Measurements from ENCODE around the gene MAN1C1.

The MAN1C1 gene

DNA sequence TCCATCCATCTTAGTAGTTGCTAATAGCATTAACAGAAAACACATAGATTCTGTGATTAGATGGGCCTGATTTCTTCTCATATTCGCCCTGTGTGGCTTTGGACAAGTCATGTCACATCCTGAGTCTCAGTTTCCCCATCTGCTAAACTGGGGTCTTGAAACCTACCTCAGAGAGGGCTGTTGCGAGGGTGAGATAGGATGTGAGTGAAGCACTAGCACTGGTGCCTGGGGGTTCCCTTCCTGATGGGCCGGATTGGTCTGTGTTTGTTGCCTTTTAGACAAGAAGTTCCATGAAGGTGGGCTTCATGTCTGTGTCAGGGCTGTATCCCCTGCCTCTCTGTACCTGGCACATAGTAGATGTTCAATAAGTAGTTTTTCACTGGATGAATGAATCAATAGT lies 3.5 kb upstream of the MAN1C1 start:
- Histone ChIP-seq H3K36me3 (ENCODE audit: control insufficient read depth in 5 of 5, insufficient read depth in 5 of 5, low read length in 5 of 5) (no peaks in the 10 kb centered on the region), H3K4me1 (ENCODE audit: control insufficient read depth in 5 of 5, insufficient read depth in 5 of 5, low read length in 5 of 5) (peaks cover 0 to 23% (median 20%) of the 10 kb centered on the region in 5 donors), H3K4me3 (ENCODE audit: low read depth in 1 of 5, low read length in 5 of 5) (no peak overlapping the region), H3K27me3 (ENCODE audit: control insufficient read depth in 5 of 5, insufficient read depth in 4 of 5, low read length in 5 of 5) (peaks cover 0 to 8% (median 0%) of the 10 kb centered on the region in 5 donors), H3K9ac (ENCODE audit: low read length in 5 of 5) (no peak overlapping the region), H3K9me3 (ENCODE audit: control insufficient read depth in 5 of 5, low read length in 5 of 5) (no peaks in the 10 kb centered on the region), H3K27ac (ENCODE audit: low read depth, low read length) (no peak overlapping the region)

DNA sequence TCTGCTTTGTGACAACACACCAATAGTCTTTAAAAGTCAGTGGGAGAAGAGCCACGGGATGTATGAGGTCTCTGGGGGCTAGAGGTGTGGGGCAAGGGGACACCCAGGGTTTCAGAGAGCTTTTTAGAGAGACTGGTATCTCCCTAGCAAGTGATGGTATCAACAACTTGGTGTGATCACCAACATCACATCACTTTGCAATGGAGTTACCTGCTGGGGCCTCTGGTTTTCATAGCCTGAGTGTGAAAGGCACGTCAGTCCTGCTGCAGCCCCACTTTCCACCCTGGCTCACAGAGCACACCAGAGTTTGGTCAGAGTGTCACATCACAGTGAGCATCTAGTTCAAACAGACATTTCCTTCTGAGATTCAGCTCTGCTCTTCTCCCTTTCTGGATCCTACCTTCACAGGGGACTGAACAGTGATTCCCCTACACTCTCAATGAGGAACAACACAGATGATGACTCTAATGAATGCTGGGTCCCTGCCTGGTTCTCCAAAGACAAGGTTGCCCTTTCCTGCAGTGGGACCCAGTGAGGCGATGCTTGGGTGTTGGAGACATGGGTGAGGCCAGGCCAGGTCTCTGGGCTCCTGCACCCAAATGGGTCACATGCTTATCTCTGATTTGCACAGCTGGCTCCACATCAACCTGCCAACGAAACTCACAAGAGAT lies 2.0 kb upstream of the MAN1C1 start:
- Histone ChIP-seq H3K27ac (ENCODE audit: low read depth, low read length) (no peak overlapping the region), H3K27me3 (ENCODE audit: control insufficient read depth in 5 of 5, insufficient read depth in 4 of 5, low read length in 5 of 5) (peaks cover 0 to 9% (median 0%) of the 10 kb centered on the region in 5 donors), H3K4me1 (ENCODE audit: control insufficient read depth in 5 of 5, insufficient read depth in 5 of 5, low read length in 5 of 5) (peaks cover 2 to 36% (median 29%) of the 10 kb centered on the region in 5 donors), H3K36me3 (ENCODE audit: control insufficient read depth in 5 of 5, insufficient read depth in 5 of 5, low read length in 5 of 5) (no peaks in the 10 kb centered on the region), H3K4me3 (ENCODE audit: low read depth in 1 of 5, low read length in 5 of 5) (no peak overlapping the region), H3K9ac (ENCODE audit: low read length in 5 of 5) (no peak overlapping the region), H3K9me3 (ENCODE audit: control insufficient read depth in 5 of 5, low read length in 5 of 5) (no peaks in the 10 kb centered on the region)

DNA sequence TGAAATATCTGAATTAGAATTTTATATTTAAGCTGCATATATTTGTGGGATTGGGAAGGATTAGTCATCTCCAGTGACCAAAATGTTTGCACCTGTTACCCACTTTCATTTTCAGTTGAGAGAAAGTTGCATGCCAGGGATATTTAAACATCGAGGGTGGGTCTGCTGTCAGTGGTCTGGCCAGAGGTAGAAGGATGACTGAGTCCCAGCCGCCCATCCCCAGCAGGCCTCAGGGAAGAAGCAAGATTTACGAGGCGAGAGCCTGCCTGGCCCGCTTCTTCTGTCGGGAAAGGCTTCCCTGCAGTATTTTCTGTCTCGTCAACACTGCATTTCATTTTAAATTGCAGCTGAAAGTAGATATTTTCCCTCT lies 1.4 kb upstream of the MAN1C1 start:
- Histone ChIP-seq H3K4me1 (ENCODE audit: control insufficient read depth in 5 of 5, insufficient read depth in 5 of 5, low read length in 5 of 5) (peaks cover 2 to 41% (median 34%) of the 10 kb centered on the region in 5 donors), H3K9ac (ENCODE audit: low read length in 5 of 5) (no peak overlapping the region), H3K9me3 (ENCODE audit: control insufficient read depth in 5 of 5, low read length in 5 of 5) (no peaks in the 10 kb centered on the region), H3K27ac (ENCODE audit: low read depth, low read length) (no peak overlapping the region), H3K27me3 (ENCODE audit: control insufficient read depth in 5 of 5, insufficient read depth in 4 of 5, low read length in 5 of 5) (peaks cover 0 to 9% (median 0%) of the 10 kb centered on the region in 5 donors), H3K36me3 (ENCODE audit: control insufficient read depth in 5 of 5, insufficient read depth in 5 of 5, low read length in 5 of 5) (no peaks in the 10 kb centered on the region), H3K4me3 (ENCODE audit: low read depth in 1 of 5, low read length in 5 of 5) (no peak overlapping the region)

DNA sequence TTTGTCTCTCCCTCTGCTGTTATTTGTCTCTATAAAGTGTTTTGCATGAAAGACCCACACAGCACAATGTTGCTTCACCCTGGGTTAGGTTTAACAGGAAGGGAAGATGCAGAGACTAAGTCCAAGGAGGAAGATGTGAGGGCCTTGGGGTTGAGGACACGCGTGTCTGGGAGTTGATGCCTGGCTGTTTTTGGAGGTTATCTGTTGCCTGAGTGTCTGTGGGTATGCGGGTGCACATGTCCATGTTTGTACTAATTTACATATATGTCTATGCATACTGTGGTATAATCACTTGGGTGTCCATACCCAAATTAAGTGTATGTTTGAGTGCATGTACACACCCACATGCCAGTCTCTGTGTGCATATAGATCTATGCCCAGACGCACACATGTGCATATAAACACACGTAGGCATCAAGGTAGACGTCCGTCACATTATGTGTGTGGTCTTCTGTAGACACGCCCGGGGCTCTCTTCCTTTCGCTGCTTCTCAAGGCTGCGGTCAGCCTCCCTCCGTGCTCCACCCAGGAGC lies 962 bp upstream of the MAN1C1 start:
- peaks cover 2 to 42% (median 35%) of the 10 kb centered on the region in 5 donors for H3K4me1 ChIP-seq (ENCODE audit: control insufficient read depth in 5 of 5, insufficient read depth in 5 of 5, low read length in 5 of 5)
- peak overlapping the region in 2 of 5 donors; percentile 19 to 39 for H3K9ac ChIP-seq (ENCODE audit: low read length in 5 of 5)
- H3K4me3 ChIP-seq (ENCODE audit: low read depth in 1 of 5, low read length in 5 of 5), result peak overlapping the region; percentile 41 to 76 (median 64)
- H3K27ac ChIP-seq (ENCODE audit: low read depth, low read length), result no peak overlapping the region
- peaks cover 0 to 9% (median 0%) of the 10 kb centered on the region in 5 donors for H3K27me3 ChIP-seq (ENCODE audit: control insufficient read depth in 5 of 5, insufficient read depth in 4 of 5, low read length in 5 of 5)
- H3K9me3 ChIP-seq (ENCODE audit: control insufficient read depth in 5 of 5, low read length in 5 of 5), result no peaks in the 10 kb centered on the region
- no peaks in the 10 kb centered on the region for H3K36me3 ChIP-seq (ENCODE audit: control insufficient read depth in 5 of 5, insufficient read depth in 5 of 5, low read length in 5 of 5)

DNA sequence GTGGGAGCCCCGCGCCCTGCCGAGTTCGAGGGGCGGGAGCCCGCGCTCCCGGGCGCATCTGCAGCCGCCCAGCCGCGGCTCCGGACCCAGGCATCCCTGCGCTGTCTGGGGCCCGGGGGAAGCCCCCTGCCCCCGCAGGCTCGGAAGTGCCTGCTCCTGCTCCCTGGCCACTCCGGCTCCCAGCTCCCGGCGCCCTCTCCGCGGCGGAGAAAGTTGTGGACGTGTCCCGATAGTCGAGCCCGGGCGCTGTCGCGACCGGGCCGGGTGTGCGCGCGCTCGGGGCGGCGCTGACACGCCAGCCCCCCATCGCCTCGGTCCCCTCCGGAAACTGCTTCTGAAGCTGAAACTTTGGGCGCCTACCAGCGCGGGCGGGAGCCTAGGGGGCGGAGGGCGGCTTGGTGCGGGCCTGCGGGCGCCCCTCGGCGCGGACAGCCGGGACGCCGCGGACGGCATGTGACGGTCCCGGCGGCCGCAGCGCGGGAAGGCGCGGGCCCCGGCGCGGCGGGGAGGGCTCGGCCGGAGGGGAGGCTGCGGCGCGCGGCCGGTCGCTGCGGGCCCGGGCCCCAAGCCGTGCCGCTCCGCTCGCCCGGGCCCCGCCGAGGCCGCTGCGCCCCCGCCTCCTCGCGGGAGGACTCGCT lies 515 bp downstream of the MAN1C1 start:
- Histone ChIP-seq H3K9ac (ENCODE audit: low read length in 5 of 5) (peak overlapping the region in 3 of 5 donors; percentile 62 to 74 (median 66)), H3K4me3 (ENCODE audit: low read depth in 1 of 5, low read length in 5 of 5) (peak overlapping the region in 4 of 5 donors; percentile 69 to 82 (median 74)), H3K9me3 (ENCODE audit: control insufficient read depth in 5 of 5, low read length in 5 of 5) (no peaks in the 10 kb centered on the region), H3K27ac (ENCODE audit: low read depth, low read length) (no peak overlapping the region), H3K4me1 (ENCODE audit: control insufficient read depth in 5 of 5, insufficient read depth in 5 of 5, low read length in 5 of 5) (peaks cover 2 to 42% (median 39%) of the 10 kb centered on the region in 5 donors), H3K36me3 (ENCODE audit: control insufficient read depth in 5 of 5, insufficient read depth in 5 of 5, low read length in 5 of 5) (no peaks in the 10 kb centered on the region), H3K27me3 (ENCODE audit: control insufficient read depth in 5 of 5, insufficient read depth in 4 of 5, low read length in 5 of 5) (peaks cover 0 to 6% (median 0%) of the 10 kb centered on the region in 5 donors)

DNA sequence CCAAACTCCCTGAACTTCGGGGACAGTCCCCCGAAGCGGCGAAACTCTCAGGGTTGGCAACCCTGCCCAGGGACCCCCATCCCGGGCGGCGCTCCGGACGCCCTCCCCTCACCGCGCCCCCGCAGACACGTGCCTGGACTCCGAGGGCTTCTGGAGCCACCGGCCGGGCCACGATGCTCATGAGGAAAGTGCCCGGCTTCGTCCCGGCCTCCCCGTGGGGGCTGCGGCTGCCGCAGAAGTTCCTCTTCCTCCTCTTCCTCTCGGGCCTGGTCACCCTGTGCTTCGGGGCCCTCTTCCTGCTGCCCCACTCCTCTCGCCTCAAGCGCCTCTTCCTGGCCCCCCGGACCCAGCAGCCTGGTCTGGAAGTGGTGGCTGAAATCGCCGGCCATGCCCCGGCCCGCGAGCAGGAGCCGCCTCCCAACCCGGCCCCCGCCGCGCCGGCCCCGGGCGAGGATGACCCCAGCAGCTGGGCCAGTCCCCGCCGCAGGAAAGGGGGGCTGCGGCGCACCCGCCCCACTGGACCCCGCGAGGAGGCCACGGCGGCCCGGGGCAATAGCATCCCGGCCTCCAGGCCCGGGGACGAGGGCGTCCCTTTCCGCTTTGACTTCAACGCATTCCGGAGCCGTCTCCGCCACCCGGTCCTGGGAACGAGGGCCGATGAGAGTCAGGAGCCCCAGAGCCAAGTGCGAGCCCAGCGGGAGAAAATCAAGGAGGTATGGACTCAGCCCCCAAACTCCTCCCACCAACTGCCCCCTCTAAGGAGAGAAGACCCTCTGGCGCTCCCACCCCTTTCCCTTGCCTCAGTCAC lies 1.2 kb downstream of the MAN1C1 start:
- H3K27ac ChIP-seq (ENCODE audit: low read depth, low read length), result no peak overlapping the region
- H3K9ac ChIP-seq (ENCODE audit: low read length in 5 of 5), result peak overlapping the region in 4 of 5 donors; percentile 45 to 74 (median 58)
- no peaks in the 10 kb centered on the region for H3K36me3 ChIP-seq (ENCODE audit: control insufficient read depth in 5 of 5, insufficient read depth in 5 of 5, low read length in 5 of 5)
- no peaks in the 10 kb centered on the region for H3K9me3 ChIP-seq (ENCODE audit: control insufficient read depth in 5 of 5, low read length in 5 of 5)
- peaks cover 2 to 42% (median 39%) of the 10 kb centered on the region in 5 donors for H3K4me1 ChIP-seq (ENCODE audit: control insufficient read depth in 5 of 5, insufficient read depth in 5 of 5, low read length in 5 of 5)
- H3K27me3 ChIP-seq (ENCODE audit: control insufficient read depth in 5 of 5, insufficient read depth in 4 of 5, low read length in 5 of 5), result peaks cover 0 to 6% (median 0%) of the 10 kb centered on the region in 5 donors
- H3K4me3 ChIP-seq (ENCODE audit: low read depth in 1 of 5, low read length in 5 of 5), result peak overlapping the region; percentile 60 to 82 (median 63)

DNA sequence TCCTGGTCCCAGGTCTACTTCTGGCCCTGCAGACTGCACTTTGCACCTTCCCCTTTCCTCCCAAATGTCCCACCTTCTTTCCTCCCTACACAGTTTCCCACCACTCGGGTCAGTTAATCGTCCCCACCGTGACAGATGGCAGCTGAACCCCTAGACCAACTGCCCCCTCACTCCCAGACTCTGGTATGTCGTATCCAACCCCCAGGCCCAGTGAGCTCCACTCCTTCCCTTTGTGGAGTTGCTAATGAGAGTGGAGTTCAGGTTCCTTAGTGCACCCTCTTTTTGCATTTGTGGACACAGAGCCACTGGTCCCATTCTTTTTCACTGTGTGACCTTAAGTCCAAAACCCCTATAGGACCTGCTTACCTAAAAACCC lies 1.8 kb downstream of the MAN1C1 start:
- Histone ChIP-seq H3K36me3 (ENCODE audit: control insufficient read depth in 5 of 5, insufficient read depth in 5 of 5, low read length in 5 of 5) (no peaks in the 10 kb centered on the region), H3K9ac (ENCODE audit: low read length in 5 of 5) (peak overlapping the region in 3 of 5 donors; percentile 52 to 59 (median 56)), H3K9me3 (ENCODE audit: control insufficient read depth in 5 of 5, low read length in 5 of 5) (no peaks in the 10 kb centered on the region), H3K4me1 (ENCODE audit: control insufficient read depth in 5 of 5, insufficient read depth in 5 of 5, low read length in 5 of 5) (peaks cover 2 to 42% (median 39%) of the 10 kb centered on the region in 5 donors), H3K27ac (ENCODE audit: low read depth, low read length) (no peak overlapping the region), H3K4me3 (ENCODE audit: low read depth in 1 of 5, low read length in 5 of 5) (peak overlapping the region; percentile 60 to 82 (median 63)), H3K27me3 (ENCODE audit: control insufficient read depth in 5 of 5, insufficient read depth in 4 of 5, low read length in 5 of 5) (peaks cover 0 to 6% (median 0%) of the 10 kb centered on the region in 5 donors)

DNA sequence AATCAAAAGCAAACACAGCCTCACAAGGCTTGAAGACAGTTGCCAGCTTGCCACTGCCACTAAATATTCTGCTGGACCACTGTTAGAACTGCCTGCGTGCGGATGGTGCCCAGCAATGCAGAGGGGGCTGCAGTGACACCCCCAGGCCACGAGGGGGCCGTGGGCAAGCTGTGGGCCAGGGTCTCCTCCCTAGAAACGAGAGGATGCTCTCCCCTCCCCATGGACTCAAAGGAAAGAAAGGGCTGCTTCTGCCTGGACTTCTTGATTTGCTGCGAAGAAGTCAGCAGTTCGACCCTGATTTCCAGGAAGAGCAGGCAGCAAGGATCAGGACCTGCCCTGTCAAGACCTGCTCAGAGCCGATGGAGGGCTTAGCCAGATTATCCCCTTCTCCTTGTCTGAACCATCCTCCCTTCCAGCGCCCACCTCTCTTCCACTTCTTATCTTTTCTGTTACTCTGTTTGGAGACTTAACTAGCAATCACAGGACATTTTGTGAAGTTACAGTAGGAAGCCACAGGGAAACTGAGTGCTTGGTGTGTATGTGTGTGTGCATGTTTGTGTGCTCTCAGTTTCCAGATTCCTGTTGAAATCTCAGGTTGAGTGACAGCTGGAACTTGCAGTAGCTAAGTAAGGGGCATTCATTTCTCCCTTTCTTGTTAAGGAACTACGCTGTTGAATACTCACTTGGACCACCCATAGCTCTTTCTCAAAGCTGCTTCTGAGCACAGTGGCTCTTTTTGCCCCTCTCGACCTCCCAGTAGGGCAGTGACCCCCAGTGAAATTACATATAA lies 2.7 kb downstream of the MAN1C1 start:
- Histone ChIP-seq H3K4me1 (ENCODE audit: control insufficient read depth in 5 of 5, insufficient read depth in 5 of 5, low read length in 5 of 5) (peaks cover 2 to 42% (median 39%) of the 10 kb centered on the region in 5 donors), H3K4me3 (ENCODE audit: low read depth in 1 of 5, low read length in 5 of 5) (peak overlapping the region in 3 of 5 donors; percentile 19 to 82 (median 63)), H3K9me3 (ENCODE audit: control insufficient read depth in 5 of 5, low read length in 5 of 5) (no peaks in the 10 kb centered on the region), H3K9ac (ENCODE audit: low read length in 5 of 5) (peak overlapping the region in 2 of 5 donors; percentile 15 to 25), H3K36me3 (ENCODE audit: control insufficient read depth in 5 of 5, insufficient read depth in 5 of 5, low read length in 5 of 5) (no peaks in the 10 kb centered on the region), H3K27ac (ENCODE audit: low read depth, low read length) (no peak overlapping the region), H3K27me3 (ENCODE audit: control insufficient read depth in 5 of 5, insufficient read depth in 4 of 5, low read length in 5 of 5) (peaks cover 0 to 6% (median 0%) of the 10 kb centered on the region in 5 donors)

DNA sequence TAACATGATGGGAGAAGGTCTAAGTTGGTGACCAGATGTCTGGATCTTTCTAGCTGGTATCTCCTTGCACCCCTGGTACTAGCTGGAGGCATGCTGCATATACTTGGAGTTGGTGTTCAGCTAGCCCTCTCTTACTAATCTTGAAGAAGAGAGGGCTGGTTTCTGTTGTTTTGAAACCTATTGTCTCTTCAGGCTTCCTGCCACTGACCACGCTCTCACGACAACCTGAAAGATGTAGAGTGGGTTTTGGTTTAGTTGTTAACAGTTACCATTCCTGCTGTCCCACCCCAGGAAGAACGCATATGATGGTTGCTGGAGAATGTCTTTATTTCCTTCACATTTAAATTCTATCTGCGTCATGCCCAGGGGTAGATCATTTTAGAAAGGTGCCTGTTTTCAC lies 3.6 kb downstream of the MAN1C1 start:
- Histone ChIP-seq H3K4me1 (ENCODE audit: control insufficient read depth in 5 of 5, insufficient read depth in 5 of 5, low read length in 5 of 5) (peaks cover 2 to 42% (median 39%) of the 10 kb centered on the region in 5 donors), H3K27ac (ENCODE audit: low read depth, low read length) (no peak overlapping the region), H3K36me3 (ENCODE audit: control insufficient read depth in 5 of 5, insufficient read depth in 5 of 5, low read length in 5 of 5) (no peaks in the 10 kb centered on the region), H3K9me3 (ENCODE audit: control insufficient read depth in 5 of 5, low read length in 5 of 5) (no peaks in the 10 kb centered on the region), H3K27me3 (ENCODE audit: control insufficient read depth in 5 of 5, insufficient read depth in 4 of 5, low read length in 5 of 5) (peaks cover 0 to 6% (median 0%) of the 10 kb centered on the region in 5 donors), H3K9ac (ENCODE audit: low read length in 5 of 5) (no peak overlapping the region), H3K4me3 (ENCODE audit: low read depth in 1 of 5, low read length in 5 of 5) (peak overlapping the region in 1 of 5 donors; percentile 3)

Data from subcutaneous abdominal adipose tissue (tissue), 5 donors.